ENCODE measurements around the gene RWDD1.

The RWDD1 gene, protein sequence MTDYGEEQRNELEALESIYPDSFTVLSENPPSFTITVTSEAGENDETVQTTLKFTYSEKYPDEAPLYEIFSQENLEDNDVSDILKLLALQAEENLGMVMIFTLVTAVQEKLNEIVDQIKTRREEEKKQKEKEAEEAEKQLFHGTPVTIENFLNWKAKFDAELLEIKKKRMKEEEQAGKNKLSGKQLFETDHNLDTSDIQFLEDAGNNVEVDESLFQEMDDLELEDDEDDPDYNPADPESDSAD

DNA sequence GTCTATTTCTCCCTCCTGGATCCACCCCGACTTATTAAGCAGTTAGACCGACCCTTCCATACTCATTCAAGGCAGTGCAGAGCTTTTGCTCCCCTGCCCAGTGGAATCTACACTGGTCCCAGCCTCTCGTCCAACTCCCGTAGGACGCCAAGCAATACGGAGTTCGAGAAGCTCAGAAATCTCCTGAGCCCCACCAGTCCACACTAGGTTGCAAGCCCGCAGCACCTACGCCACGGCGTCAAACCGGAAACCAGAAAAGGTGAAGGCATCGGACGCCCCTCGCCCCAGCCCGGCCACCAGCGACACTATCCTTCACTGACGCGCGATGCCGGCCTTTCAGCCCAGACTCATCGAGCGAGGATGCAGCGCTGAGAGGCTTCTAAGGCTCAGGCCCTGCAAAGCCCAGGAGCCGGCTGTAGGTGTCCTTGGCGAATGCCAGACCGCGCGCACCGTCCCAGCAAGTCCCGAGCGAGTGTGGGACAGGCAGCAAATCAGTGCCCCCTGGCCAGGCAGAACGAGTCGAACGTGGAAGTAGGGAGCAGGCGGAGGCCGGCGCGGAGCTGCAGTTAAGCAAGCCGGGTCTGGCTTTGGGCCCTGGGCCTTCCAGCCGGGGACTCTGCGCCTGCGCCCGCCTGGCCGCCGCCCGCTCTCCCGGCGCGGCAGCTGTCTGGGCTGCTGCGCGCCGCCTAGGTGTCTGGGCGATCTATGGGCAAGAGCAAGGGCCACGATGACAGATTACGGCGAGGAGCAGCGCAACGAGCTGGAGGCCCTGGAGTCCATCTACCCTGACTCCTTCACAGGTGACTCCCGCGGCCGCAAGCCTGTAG, at the start of gene RWDD1:
Gene RWDD1 (plus strand): TSS at position 649 of the 827 bp plus-strand sequence. CDS start 79 bp downstream, at position 728.
- in situ Hi-C loops (cut with MboI; ENCODE audit: low sequenced_read_pairs): loop anchor here (25.0 kb wide), 1 partner anchor 309 kb away; the partner anchor contains the start of gene TSPYL4

- in situ Hi-C loops (cut with MboI; ENCODE audit: low sequenced_read_pairs): no loop called here
Observed at GRCh38 chr6:116522896-116523295, 48.4 kb upstream of the RWDD1 start.

GRCh38 chr6:116524236-116524635, 47.1 kb upstream of the RWDD1 start:
- in situ Hi-C loops (cut with MboI; ENCODE audit: low sequenced_read_pairs): no loop called here

GRCh38 chr6:116528133-116528532, 43.2 kb upstream of the RWDD1 start:
- in situ Hi-C loops (cut with MboI; ENCODE audit: low sequenced_read_pairs): no loop called here

- in situ Hi-C loops (cut with MboI; ENCODE audit: low sequenced_read_pairs): no loop called here
Observed at GRCh38 chr6:116528780-116529179, 42.5 kb upstream of the RWDD1 start.

DNA sequence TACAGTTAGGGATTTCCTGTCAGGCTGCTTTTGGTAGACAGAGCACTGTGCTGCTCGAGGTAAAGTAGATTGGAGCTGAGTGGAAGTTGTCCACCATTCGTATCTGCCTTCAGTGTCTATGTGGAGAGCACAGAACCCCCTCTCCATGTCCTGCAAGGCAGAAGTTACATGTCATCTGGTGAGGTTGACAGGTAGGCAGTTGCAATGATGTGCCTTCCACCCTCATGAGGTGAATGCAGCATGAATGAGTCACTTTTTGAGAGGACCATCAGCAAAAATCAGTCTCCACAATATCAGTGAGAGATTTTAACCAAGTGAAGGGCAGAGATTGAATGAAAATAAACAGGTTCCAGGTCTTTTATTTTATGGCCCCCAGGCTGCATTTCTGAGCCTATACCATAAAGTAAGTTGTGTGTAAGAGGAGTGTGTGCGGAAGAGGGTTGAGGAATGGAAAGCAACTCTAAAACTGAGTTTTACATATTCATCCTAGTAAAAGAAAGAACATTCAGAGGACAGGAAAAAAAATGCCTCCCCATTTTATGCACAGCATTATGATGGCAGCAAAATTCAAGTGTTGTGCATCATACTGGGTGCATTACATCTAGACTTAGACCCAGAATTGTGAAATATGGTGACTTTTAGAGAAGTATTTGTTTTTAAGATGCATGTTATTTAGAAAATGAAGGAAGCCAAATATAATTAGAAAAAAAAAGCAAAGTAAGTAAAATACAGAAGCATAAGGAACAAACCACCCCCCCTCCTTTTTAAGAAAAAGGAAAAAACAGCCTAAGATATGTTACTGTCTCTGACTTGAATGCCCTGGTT, 41.6 kb upstream of the RWDD1 start:
- in situ Hi-C loops (cut with MboI; ENCODE audit: low sequenced_read_pairs): no loop called here

GRCh38 chr6:116530436-116530835, 40.9 kb upstream of the RWDD1 start:
- in situ Hi-C loops (cut with MboI; ENCODE audit: low sequenced_read_pairs): no loop called here

DNA sequence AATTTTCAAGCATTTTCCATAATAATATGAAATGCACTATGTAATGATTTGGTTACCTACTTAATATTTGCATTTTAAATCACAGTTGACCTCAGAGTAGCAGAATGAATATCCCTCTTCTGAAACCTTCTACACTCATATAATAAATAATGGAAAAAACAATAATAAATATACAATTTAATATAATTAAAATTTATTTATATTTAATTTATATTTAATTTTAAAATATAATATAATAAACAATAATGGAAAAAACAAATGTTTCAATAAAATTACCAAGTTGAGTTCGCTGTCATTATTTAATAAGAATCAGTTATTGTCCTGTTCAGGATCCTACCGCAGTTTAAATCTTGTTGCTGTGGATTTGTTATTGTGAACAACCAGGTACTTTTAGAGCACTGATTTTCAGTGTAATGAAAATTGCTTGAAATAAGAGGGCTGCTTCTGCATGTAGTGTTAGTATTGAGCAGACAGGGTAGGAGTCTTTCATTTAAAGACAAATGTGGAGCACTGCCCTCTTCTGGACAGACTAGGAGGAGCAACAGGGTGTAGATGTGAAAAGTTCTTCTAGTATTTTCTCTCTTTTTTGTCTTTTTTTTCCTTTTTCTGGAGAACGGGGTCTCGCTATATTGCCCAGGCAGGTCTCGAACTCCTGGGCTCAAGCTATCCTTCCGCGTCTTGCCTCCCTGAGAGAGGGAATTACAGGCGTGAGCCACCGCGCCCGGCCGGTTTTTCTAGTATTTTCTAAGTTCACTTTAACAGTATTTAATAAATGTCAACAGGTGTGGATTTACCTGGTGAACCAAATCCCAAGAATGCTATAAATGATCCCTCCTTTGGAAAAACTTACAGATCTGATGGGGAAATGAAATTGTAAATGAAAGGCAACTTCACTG, 39.4 kb upstream of the RWDD1 start:
- in situ Hi-C loops (cut with MboI; ENCODE audit: low sequenced_read_pairs): no loop called here

DNA sequence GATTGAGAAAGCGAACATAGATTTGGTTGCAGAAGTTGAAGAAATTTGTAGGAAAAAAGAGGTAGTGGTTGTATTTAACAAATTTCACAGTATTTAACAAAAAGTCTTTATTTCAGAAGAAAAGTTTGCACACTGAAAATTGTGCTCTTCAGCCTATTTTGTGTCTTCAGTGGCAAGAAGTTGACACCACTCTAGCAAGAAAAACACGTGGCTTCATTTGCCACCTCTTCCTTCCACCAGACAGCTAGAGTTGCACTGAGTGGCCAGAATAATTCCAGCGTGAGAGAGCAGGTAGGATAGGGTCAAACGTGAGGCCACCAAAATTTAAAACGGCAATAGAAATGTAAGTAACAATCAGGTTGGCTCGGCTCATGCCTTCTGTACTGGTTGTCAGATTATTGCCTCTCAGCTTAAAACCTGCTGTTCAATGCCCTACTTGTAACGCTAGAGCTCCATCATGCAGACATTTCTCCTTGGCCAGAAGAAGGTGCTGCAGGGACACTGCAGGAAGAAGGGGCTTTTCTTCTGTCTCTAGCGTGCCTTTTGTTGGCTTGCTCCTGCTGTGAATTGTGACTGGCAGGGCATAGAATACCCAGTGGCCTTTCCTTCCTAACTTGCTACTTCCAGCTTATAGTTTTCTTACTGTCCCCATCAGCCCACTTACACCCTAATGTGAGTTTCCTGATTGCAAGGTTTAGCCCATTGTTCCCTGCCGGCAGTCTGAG, 37.9 kb upstream of the RWDD1 start:
- in situ Hi-C loops (cut with MboI; ENCODE audit: low sequenced_read_pairs): no loop called here

DNA sequence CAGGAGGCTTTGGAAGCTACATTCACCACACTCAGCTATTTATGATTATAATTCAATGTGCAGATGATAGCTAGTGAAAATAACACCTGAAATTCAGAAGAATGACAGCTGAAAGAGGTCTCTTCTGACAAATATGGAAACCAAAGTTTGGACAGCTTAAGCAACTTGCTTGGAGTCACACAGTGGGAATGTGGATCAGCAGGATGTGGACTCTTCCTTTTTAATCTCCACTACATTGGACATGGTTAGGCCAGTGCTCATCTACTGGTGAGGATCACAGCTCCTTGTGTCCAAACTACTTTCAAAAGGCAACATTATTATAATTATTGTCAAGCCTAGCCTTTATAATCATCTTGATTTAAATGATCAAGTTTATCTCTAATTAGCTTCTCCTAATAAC, 36.2 kb upstream of the RWDD1 start:
- in situ Hi-C loops (cut with MboI; ENCODE audit: low sequenced_read_pairs): no loop called here

- in situ Hi-C loops (cut with MboI; ENCODE audit: low sequenced_read_pairs): no loop called here
Observed at GRCh38 chr6:116536216-116536621, 35.1 kb upstream of the RWDD1 start.

GRCh38 chr6:116542426-116542825, 28.9 kb upstream of the RWDD1 start:
- in situ Hi-C loops (cut with MboI; ENCODE audit: low sequenced_read_pairs): no loop called here

DNA sequence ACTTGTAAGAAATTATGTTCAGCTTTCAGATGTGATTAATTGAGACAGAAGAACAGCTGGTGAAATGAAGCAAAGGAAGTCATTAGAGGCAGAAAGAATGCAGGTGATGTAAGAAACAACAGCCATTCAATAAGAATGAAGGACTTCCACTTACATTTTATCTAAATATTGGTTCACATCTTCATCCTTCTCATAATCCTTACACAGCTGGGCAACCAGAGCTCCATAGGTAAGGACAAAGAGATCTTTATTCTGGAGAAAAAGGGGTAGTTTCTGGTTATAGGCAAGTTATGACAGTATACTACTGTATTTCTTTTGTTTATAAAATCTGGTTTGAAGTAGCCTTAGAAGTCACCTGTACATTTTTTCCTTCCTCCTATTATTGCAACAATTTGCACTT, 28.2 kb upstream of the RWDD1 start:
- in situ Hi-C loops (cut with MboI; ENCODE audit: low sequenced_read_pairs): no loop called here

GRCh38 chr6:116545651-116546050, 25.7 kb upstream of the RWDD1 start, which contains the start of gene TRAPPC3L:
Gene TRAPPC3L, minus strand, starts transcription at chr6:116545684. Its CDS starts 170 bp downstream, at chr6:116545514.
- in situ Hi-C loops (cut with MboI; ENCODE audit: low sequenced_read_pairs): no loop called here

GRCh38 chr6:116547358-116547757, 23.9 kb upstream of the RWDD1 start:
- in situ Hi-C loops (cut with MboI; ENCODE audit: low sequenced_read_pairs): no loop called here

DNA sequence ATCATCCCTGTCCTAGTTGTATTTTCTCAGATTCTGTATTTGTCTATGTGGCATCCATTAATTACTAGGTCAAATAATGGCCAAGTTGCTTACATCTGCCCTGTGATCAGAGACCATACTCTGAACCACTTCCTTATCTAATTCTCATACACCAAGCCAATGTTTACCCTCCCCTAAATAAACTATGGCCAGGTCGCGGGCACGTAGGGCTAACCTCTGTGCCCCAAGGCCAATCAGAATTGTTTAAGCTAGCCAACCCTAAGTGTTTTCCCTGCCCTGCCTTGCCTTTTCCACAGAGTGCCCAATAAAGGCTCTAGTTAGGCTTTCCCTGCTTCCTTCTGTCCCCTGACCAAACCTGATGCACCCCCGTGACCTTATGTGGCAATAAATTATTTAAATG, 20.5 kb upstream of the RWDD1 start:
- in situ Hi-C loops (cut with MboI; ENCODE audit: low sequenced_read_pairs): loop anchor here (25.0 kb wide), 1 partner anchor 288 kb away; the partner anchor contains the start of gene TSPYL4

- in situ Hi-C loops (cut with MboI; ENCODE audit: low sequenced_read_pairs): loop anchor here (25.0 kb wide), 1 partner anchor 291 kb away; the partner anchor contains the start of gene TSPYL4
Observed at GRCh38 chr6:116553451-116553850, 17.9 kb upstream of the RWDD1 start, which contains the start of gene CALHM4. Gene CALHM4, plus strand, starts transcription at chr6:116553751. Its CDS starts 43 bp downstream, at chr6:116553794.

DNA sequence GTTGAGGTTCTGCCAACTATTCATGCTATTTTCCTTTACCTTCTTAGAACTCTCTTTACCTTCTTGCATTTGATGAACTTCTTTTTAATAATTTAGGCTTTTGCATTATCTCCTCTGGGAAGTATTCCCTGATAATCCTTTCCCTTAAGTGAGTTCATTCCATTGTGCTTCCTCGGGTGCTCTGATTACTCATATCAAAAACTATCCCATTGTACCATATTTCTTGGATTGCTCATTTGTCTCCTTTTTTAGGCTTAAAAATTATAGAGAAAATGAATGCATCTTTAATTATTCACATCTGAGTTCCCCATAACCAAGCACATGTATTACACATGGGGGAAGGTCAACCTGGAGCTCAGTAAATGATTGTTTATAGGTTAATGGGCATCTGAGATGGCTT, 15.2 kb upstream of the RWDD1 start:
- in situ Hi-C loops (cut with MboI; ENCODE audit: low sequenced_read_pairs): loop anchor here (25.0 kb wide), 1 partner anchor 294 kb away; the partner anchor contains the start of gene TSPYL4

DNA sequence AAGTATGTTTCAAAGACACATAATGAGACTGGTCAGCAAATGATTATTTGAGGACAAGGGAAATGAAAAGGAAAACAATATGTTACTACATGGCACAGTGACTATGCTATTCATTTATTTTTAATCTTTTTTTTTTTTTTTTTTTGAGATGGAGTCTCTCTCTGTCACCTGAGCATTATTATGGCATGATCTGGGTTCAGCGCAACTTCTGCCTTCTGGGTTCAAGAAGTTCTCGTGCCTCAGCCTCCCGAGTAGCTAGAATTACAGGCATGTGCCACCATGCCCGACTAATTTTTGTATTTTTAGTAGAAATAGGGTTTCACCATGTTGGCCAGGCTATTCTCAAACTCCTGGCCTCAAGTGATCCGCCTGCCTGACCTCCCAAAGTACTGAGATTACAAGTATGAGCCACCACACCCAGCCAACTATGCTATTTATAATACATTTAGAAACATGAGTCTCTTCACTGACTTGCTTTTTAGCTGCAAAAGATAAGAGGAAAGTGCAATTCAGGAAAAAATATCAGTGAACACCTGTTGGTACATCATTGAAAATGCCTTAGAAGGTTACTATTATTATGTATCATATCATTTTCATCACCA, 14.4 kb upstream of the RWDD1 start:
- in situ Hi-C loops (cut with MboI; ENCODE audit: low sequenced_read_pairs): loop anchor here (25.0 kb wide), 1 partner anchor 295 kb away; the partner anchor contains the start of gene TSPYL4
